HEK293 (cell line): ENCODE data around the gene SUCLA2.

Experiments used
- INSM2 ChIP-seq: fragments of 450-650 bp; formaldehyde crosslinking; IDR thresholded peaks from 2 replicates; pipeline ENCODE4 v1.5.1; 2016; ENCODE audit warnings: missing biosample characterization, missing genetic modification characterization
- PBX3 ChIP-seq: sonication (generic); formaldehyde crosslinking; IDR thresholded peaks from 2 replicates; pipeline ENCODE4 v1.8.1; 2022; ENCODE audit warnings: mild to moderate bottlenecking, moderate library complexity, missing genetic modification reagents
- RBAK ChIP-seq: fragments of 450-650 bp; formaldehyde crosslinking; IDR thresholded peaks from 2 replicates; pipeline ENCODE4 v1.5.1; 2016; ENCODE audit warnings: missing biosample characterization, missing genetic modification characterization
- ZBTB48 ChIP-seq: fragments of 450-650 bp; formaldehyde crosslinking; IDR thresholded peaks from 2 replicates; pipeline ENCODE4 v1.5.1; 2016; ENCODE audit warnings: missing biosample characterization, missing genetic modification characterization
- ZNF548 ChIP-seq: fragments of 450-650 bp; formaldehyde crosslinking; IDR thresholded peaks from 2 replicates; pipeline ENCODE4 v1.5.1; 2016; ENCODE audit warnings: missing biosample characterization, missing genetic modification characterization
- ZNF776 ChIP-seq: fragments of 450-650 bp; formaldehyde crosslinking; IDR thresholded peaks from 2 replicates; pipeline ENCODE4 v1.5.0; 2017; ENCODE audit warnings: missing biosample characterization, missing genetic modification characterization, borderline replicate concordance
- ZSCAN30 ChIP-seq: fragments of 450-650 bp; IDR thresholded peaks from 2 replicates; pipeline ENCODE4 v1.5.1; 2018; ENCODE audit warnings: missing biosample characterization, mild to moderate bottlenecking, missing genetic modification characterization, moderate library complexity

- TF ChIP-seq ZSCAN30 (tag by site-specific recombination) (no peak), INSM2 (tag by site-specific recombination) (no peak), RBAK (tag by site-specific recombination) (no peak), ZNF776 (no peak), ZNF548 (tag by site-specific recombination) (no peak), PBX3 (CRISPR knock-in tag) (no peak), ZBTB48 (tag by site-specific recombination) (no peak)
Observed at GRCh38 chr13:47893527-47893926, 107.5 kb downstream of the SUCLA2 start.
